RCC 7860 (cell line): ENCODE data around the gene CPLX3.

ENCODE experiments used
- DNase-seq: peaks from one replicate; pipeline ENCODE4 v3.0.0-alpha.2; 2015; ENCODE audit warnings: low spot score
- FAIRE-seq: peaks from 2 replicates; lab custom pipeline; 2012; peaks lifted over from hg19 to GRCh38; lab: Jason Lieb, UNC

CPLX3 gene

DNA sequence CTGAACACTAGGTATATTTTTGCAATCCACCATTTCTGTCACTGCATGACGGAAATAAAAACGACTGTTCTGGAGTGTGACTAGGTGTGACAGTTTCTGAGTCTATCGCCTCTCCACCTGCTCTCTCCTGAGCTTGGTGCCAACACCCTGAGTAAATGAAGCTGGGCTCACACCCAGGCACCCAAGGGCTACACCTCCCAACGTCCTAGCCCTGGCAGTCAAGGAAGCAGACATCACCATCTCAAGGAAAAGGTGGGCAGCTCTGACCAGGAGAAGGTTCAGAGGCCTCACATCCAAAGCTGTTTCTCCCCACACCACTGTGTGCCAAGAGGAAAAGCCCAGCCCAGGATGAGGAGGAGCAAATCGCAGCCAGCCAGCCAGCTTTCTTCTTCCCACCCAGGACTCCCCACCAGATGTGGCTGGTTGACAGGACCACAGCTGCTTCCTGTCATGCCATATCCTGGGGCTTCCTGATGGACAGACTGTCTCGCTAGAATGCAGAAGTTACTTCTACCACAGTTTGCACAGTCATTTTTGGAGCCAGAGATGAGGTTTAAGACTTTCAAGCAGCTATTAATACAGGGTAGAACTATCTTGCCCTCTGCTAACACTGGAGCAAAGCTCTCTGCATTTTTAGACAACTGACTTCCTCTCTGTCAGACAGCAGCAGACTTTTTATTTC, 43.4 kb downstream of the CPLX3 start:
- DNase-seq (no peak), FAIRE-seq (no peak)

DNA sequence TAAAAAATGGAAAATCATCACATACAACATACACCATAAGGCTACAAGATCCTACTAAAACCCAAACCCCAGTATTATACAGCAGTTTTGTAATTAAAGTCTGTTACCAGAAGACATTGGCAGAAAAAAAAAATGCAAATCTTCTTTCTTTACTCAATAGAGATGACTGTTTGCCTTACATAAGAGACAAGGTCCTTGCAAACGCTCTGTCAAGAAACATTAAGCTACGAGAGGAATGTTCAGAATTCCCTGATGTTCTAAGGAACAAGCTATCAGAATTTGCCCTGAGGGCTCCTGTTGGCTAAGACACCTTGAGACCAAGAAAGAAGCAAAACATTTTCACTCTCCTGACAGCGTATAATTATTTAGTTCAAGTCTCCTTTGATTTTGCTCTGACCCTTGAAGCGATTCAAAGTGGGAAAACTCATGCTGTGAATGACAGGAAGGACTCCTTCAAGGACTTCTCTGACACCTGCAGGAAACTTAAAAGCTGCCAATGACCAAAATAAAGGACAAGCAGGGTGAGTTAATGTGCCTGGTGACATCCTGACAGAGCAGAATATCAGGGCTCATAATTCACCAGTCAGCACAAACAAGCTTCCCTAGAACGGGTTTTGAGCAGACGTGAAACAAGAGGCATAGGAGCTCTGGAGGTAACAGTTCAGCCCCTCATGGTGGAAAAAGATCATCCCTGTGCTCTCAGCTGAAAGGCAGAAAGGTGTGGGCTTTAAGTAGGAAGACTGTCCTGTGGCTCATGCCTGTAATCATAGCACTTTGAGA, 44.2 kb downstream of the CPLX3 start:
- FAIRE-seq: no peak
- DNase-seq: no peak

- FAIRE-seq (no peak), DNase-seq (no peak)
These were observed 46.2 kb downstream of the CPLX3 start for GRCh38 chr15:74872702-74873035.

GRCh38 chr15:74873036-74873755, 46.8 kb downstream of the CPLX3 start, which contains the start of gene SCAMP2:
SCAMP2 (minus strand) TSS chr15:74873365; CDS start chr15:74873255, 110 bp downstream.
- FAIRE-seq (no peak), DNase-seq (peak; percentile 80)

- FAIRE-seq (no peak), DNase-seq (no peak)
These were observed 47.5 kb downstream of the CPLX3 start for GRCh38 chr15:74873756-74874424.

DNA sequence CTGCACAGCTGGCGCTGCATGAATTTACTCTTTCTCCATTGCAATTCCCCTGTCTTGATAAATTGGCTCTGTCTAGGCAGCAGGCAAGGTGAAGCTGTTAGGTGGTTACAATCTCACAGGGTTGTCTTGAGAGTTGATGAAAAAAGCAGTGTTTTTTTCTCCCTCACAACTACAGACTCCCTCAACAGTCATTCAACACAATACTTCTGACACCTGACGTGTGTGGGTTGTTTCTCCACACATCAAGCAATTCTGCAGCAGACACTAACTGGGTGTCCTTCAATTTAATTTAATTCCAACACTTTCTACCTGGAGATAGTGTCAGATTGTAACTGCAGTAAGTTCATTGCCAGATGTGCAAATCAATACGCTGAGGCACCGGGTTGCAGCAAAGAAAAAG, 51.8 kb downstream of the CPLX3 start:
- FAIRE-seq: no peak
- no peak for DNase-seq
